Subcutaneous abdominal adipose tissue (tissue), 5 donors: ENCODE results near the gene TMEM38A.
A peak's percentile ranks its signal among the peaks of the same experiment; 100 is the strongest.
"Not testable (repeated sequence)": the region's sequence is repeated elsewhere in the genome, so short reads cannot be mapped to it uniquely, and the experiment has no call there.

Experiments
- H3K27ac ChIP-seq: one replicate; pipeline ENCODE4 v1.7.0; 2013; ENCODE audit warnings: low read depth, mild to moderate bottlenecking, inconsistent platforms, low read length, moderate library complexity
- H3K27me3 ChIP-seq, 5 donors: one replicate each; pipeline ENCODE4 v1.7.0; 2013; ENCODE audit warnings: low read length in 5 of 5, inconsistent platforms in 1 of 5; ENCODE audit not compliant: control insufficient read depth in 5 of 5, insufficient read depth in 4 of 5
- H3K36me3 ChIP-seq, 5 donors: one replicate each; pipeline ENCODE4 v1.7.0; 2013; ENCODE audit warnings: low read length in 5 of 5; ENCODE audit not compliant: control insufficient read depth in 5 of 5, insufficient read depth in 5 of 5
- H3K4me1 ChIP-seq, 5 donors: one replicate each; pipeline ENCODE4 v1.7.0; 2013; ENCODE audit warnings: low read length in 5 of 5, mild to moderate bottlenecking in 3 of 5, moderate library complexity in 1 of 5; ENCODE audit not compliant: control insufficient read depth in 5 of 5, insufficient read depth in 5 of 5
- H3K4me3 ChIP-seq, 5 donors: one replicate each; pipeline ENCODE4 v1.7.0; 2013; ENCODE audit warnings: low read length in 5 of 5, low read depth in 1 of 5
- H3K9ac ChIP-seq, 5 donors: one replicate each; pipeline ENCODE4 v1.7.0; 2013; ENCODE audit warnings: low read length in 5 of 5, mild to moderate bottlenecking in 4 of 5, moderate library complexity in 3 of 5
- H3K9me3 ChIP-seq, 5 donors: one replicate each; pipeline ENCODE4 v1.7.0; 2013; ENCODE audit warnings: low read length in 5 of 5; ENCODE audit not compliant: control insufficient read depth in 5 of 5
- donor health status: healthy.
- donor health status: healthy.
- donor health status: healthy.
- donor health status: healthy.
- donor health status: healthy.

The TMEM38A gene

GRCh38 chr19:16652854-16653253, 8.1 kb upstream of the TMEM38A start:
- peaks cover 7 to 76% (median 65%) of the 10 kb centered on the region in 5 donors for H3K36me3 ChIP-seq
- H3K4me1 ChIP-seq, result peaks cover 1 to 33% (median 20%) of the 10 kb centered on the region in 5 donors
- H3K9me3 ChIP-seq, result no peaks in the 10 kb centered on the region
- no peak overlapping the region for H3K9ac ChIP-seq
- no peak overlapping the region for H3K27ac ChIP-seq
- no peak overlapping the region for H3K4me3 ChIP-seq
- no peaks in the 10 kb centered on the region for H3K27me3 ChIP-seq

GRCh38 chr19:16654140-16654539, 6.8 kb upstream of the TMEM38A start:
- Histone ChIP-seq H3K27me3 (no peaks in the 10 kb centered on the region), H3K4me1 (peaks cover 1 to 36% (median 30%) of the 10 kb centered on the region in 5 donors), H3K9me3 (no peaks in the 10 kb centered on the region), H3K36me3 (peaks cover 7 to 79% (median 69%) of the 10 kb centered on the region in 5 donors), H3K9ac (no peak overlapping the region), H3K27ac (no peak overlapping the region), H3K4me3 (no peak overlapping the region)

- no peaks in the 10 kb centered on the region for H3K27me3 ChIP-seq
- H3K36me3 ChIP-seq, result peaks cover 7 to 78% (median 69%) of the 10 kb centered on the region in 5 donors
Measured at GRCh38 chr19:16654627-16655026, 6.3 kb upstream of the TMEM38A start.

GRCh38 chr19:16655727-16656126, 5.2 kb upstream of the TMEM38A start:
- Histone ChIP-seq H3K4me1 (peaks cover 3 to 29% (median 25%) of the 10 kb centered on the region in 5 donors), H3K27ac (no peak overlapping the region), H3K27me3 (no peaks in the 10 kb centered on the region), H3K9ac (no peak overlapping the region), H3K36me3 (peaks cover 7 to 71% (median 67%) of the 10 kb centered on the region in 5 donors), H3K9me3 (no peaks in the 10 kb centered on the region), H3K4me3 (no peak overlapping the region)

More at GRCh38 chr19:16654627-16655026, 6.3 kb upstream of the TMEM38A start:
- Histone ChIP-seq H3K4me3 (no peak overlapping the region), H3K9me3 (no peaks in the 10 kb centered on the region), H3K4me1 (peaks cover 4 to 35% (median 30%) of the 10 kb centered on the region in 5 donors), H3K9ac (no peak overlapping the region), H3K27ac (no peak overlapping the region)

GRCh38 chr19:16657384-16657783, 3.6 kb upstream of the TMEM38A start:
- peak overlapping the region in 1 of 5 donors; percentile 51 for H3K9ac ChIP-seq
- H3K4me1 ChIP-seq, result peaks cover 3 to 36% (median 33%) of the 10 kb centered on the region in 5 donors
- no peak overlapping the region for H3K4me3 ChIP-seq
- no peaks in the 10 kb centered on the region for H3K27me3 ChIP-seq
- H3K36me3 ChIP-seq, result peaks cover 4 to 57% (median 53%) of the 10 kb centered on the region in 5 donors
- no peak overlapping the region for H3K27ac ChIP-seq
- no peaks in the 10 kb centered on the region for H3K9me3 ChIP-seq

GRCh38 chr19:16659464-16659831, 1.5 kb upstream of the TMEM38A start:
- Histone ChIP-seq H3K9me3 (no peaks in the 10 kb centered on the region), H3K27ac (peak overlapping the region; percentile 80), H3K4me1 (peaks cover 3 to 38% (median 33%) of the 10 kb centered on the region in 5 donors), H3K9ac (peak overlapping the region; percentile 38 to 84 (median 80)), H3K4me3 (peak overlapping the region; percentile 92 to 98 (median 97)), H3K27me3 (no peaks in the 10 kb centered on the region), H3K36me3 (peaks cover 4 to 37% (median 34%) of the 10 kb centered on the region in 5 donors)

- Histone ChIP-seq H3K27ac (peak within 1 kb of the TSS; percentile 80), H3K4me1 (peaks cover 3 to 38% (median 33%) of the 10 kb centered on the region in 5 donors), H3K9ac (peak within 1 kb of the TSS; percentile 56 to 87 (median 82)), H3K27me3 (no peaks in the 10 kb centered on the region), H3K36me3 (peaks cover under 1 to 31% (median 27%) of the 10 kb centered on the region in 5 donors), H3K4me3 (peak within 1 kb of the TSS; percentile 92 to 98 (median 97)), H3K9me3 (no peaks in the 10 kb centered on the region)
Measured at GRCh38 chr19:16659832-16660708, 869 bp upstream of the TMEM38A start, which contains the start of gene SMIM7. Gene SMIM7, minus strand, starts transcription at chr19:16660144. Its CDS starts 34 bp downstream, at chr19:16660110.

- Histone ChIP-seq H3K9ac (peak overlapping the region in 3 of 5 donors; percentile 39 to 71 (median 67)), H3K4me1 (peaks cover 3 to 38% (median 33%) of the 10 kb centered on the region in 5 donors), H3K9me3 (no peaks in the 10 kb centered on the region), H3K4me3 (peak overlapping the region; percentile 53 to 97 (median 92)), H3K27me3 (no peaks in the 10 kb centered on the region), H3K36me3 (peaks cover 0 to 20% (median 15%) of the 10 kb centered on the region in 5 donors), H3K27ac (no peak overlapping the region)
Measured at GRCh38 chr19:16661480-16662034, 618 bp downstream of the TMEM38A start.

GRCh38 chr19:16668176-16668575, 7.2 kb downstream of the TMEM38A start:
- Histone ChIP-seq H3K4me1 (peaks cover 0 to 3% (median 0%) of the 10 kb centered on the region in 5 donors), H3K36me3 (no peaks in the 10 kb centered on the region), H3K27me3 (no peaks in the 10 kb centered on the region), H3K9ac (no peak overlapping the region), H3K9me3 (no peaks in the 10 kb centered on the region), H3K27ac (no peak overlapping the region), H3K4me3 (no peak overlapping the region)

GRCh38 chr19:16668702-16669101, 7.8 kb downstream of the TMEM38A start:
- not testable (repeated sequence) for H3K27me3 ChIP-seq, H3K4me1 ChIP-seq, H3K4me3 ChIP-seq, H3K27ac ChIP-seq, H3K36me3 ChIP-seq, H3K9me3 ChIP-seq, H3K9ac ChIP-seq
